PC-3 (cell line): Measurements from ENCODE around the gene CEACAM3. TPM values are rescaled to one million over a fixed set of nuclear protein-coding genes. Genes with fewer than 3 reads are reported as not detected.

Experiments used
- ATAC-seq: fragments of 200-7000 bp; cut with Tn5 transposase; 2 replicates; pipeline ENCODE4 v1.9.1; 2020; ENCODE audit warnings: mild to moderate bottlenecking, moderate library complexity
- BruUV-seq: library from RNA; stranded (reverse); fragments of 400-500 nt; replicated peaks from 2 replicates; lab custom pipeline; 2021; lab: Mats Ljungman, UMichigan
- CTCF ChIA-PET: fragments of 300-600 bp; sonication (Branson Sonifier 250); formaldehyde crosslinking; loops from one replicate; lab custom pipeline; 2022; ENCODE audit warnings: antibody characterized with exemption; lab: Charles Lee
- POLR2A ChIA-PET: fragments of 300-600 bp; sonication (Branson Sonifier 250); formaldehyde crosslinking; loops from one replicate; lab custom pipeline; 2022; ENCODE audit warnings: antibody characterized with exemption; ENCODE audit not compliant: unreplicated experiment; lab: Charles Lee
- DNase-seq: peaks from one replicate; pipeline ENCODE4 v3.0.0-alpha.2; 2015
- H2AFZ ChIP-seq: fragments of 300-600 bp; sonication (generic); 2 replicates; pipeline ENCODE4 v1.6.0; 2016; ENCODE audit warnings: antibody characterized with exemption, low read length
- H3F3A ChIP-seq: fragments of 300-600 bp; sonication (generic); one replicate; pipeline ENCODE4 v1.6.0; 2017; ENCODE audit warnings: antibody characterized with exemption, low read length, control low read depth, mild to moderate bottlenecking; ENCODE audit not compliant: unreplicated experiment
- H3K27ac ChIP-seq: fragments of 300-600 bp; sonication (generic); 2 replicates; pipeline ENCODE4 v1.5.1; 2016; ENCODE audit warnings: mild to moderate bottlenecking, low read length
- H3K27me3 ChIP-seq: fragments of 300-600 bp; sonication (generic); 2 replicates; pipeline ENCODE4 v1.6.1; 2016; ENCODE audit warnings: low read length, mixed read lengths
- H3K36me3 ChIP-seq: fragments of 300-600 bp; sonication (generic); 2 replicates; pipeline ENCODE4 v1.6.1; 2016; ENCODE audit warnings: low read depth, mixed run types, low read length, mixed read lengths
- H3K4me1 ChIP-seq: fragments of 300-600 bp; sonication (generic); 2 replicates; pipeline ENCODE4 v1.5.1; 2016; ENCODE audit warnings: low read length; ENCODE audit not compliant: insufficient read depth
- H3K4me2 ChIP-seq: fragments of 300-600 bp; sonication (generic); 2 replicates; pipeline ENCODE4 v1.6.0; 2016; ENCODE audit warnings: low read length
- H3K4me3 ChIP-seq: fragments of 300-600 bp; sonication (generic); 2 replicates; pipeline ENCODE4 v1.5.1; 2016; ENCODE audit warnings: mild to moderate bottlenecking, low read length, mixed read lengths
- H3K79me2 ChIP-seq: fragments of 300-600 bp; sonication (generic); 2 replicates; pipeline ENCODE4 v1.6.1; 2017; ENCODE audit warnings: low read length, mixed read lengths
- H3K9ac ChIP-seq: fragments of 300-600 bp; sonication (generic); 2 replicates; pipeline ENCODE4 v1.6.0; 2016; ENCODE audit warnings: mild to moderate bottlenecking, low read length
- H3K9me2 ChIP-seq: fragments of 300-600 bp; sonication (generic); replicated peaks from 2 replicates; pipeline ENCODE4 v1.6.1; 2016; ENCODE audit warnings: mixed run types, low read length, mixed read lengths
- H3K9me3 ChIP-seq: fragments of 300-600 bp; sonication (generic); 2 replicates; pipeline ENCODE4 v1.6.1; 2016; ENCODE audit warnings: low read length, mixed read lengths
- H4K20me1 ChIP-seq: fragments of 300-600 bp; sonication (generic); 2 replicates; pipeline ENCODE4 v1.6.1; 2016; ENCODE audit warnings: low read length, mixed read lengths
- EZH2 ChIP-seq: fragments of 300-600 bp; sonication (generic); IDR thresholded peaks from one replicate; pipeline ENCODE4 v1.6.1; 2017; ENCODE audit warnings: antibody characterized with exemption, mild to moderate bottlenecking, low read length; ENCODE audit not compliant: unreplicated experiment
- EZH2phosphoT487 ChIP-seq: fragments of 300-600 bp; sonication (generic); IDR thresholded peaks from 2 replicates; pipeline ENCODE4 v1.6.1; 2018; ENCODE audit warnings: mild to moderate bottlenecking, antibody characterized with exemption, low read length, borderline replicate concordance
- intact Hi-C: fragments of 100-400 bp; cut with micrococcal nuclease; formaldehyde crosslinking; loops from 2 replicates; pipeline ENCODE4 v1.9.0; 2023
- total RNA-seq: library from RNA; depleted of rRNA; stranded (reverse); fragments of >200 nt; gene quantifications from 2 replicates; pipeline ENCODE4 v1.2.3, GENCODE V29; 2014
- TF ChIP-seq, protein P1 (sequence below): fragments of 300-600 bp; sonication (generic); conservative IDR thresholded peaks from 2 replicates; pipeline ENCODE4 v1.5.1; 2017; ENCODE audit warnings: antibody characterized with exemption, low read depth, mild to moderate bottlenecking, low read length

Gene CEACAM3
- total RNA-seq, 1 experiment from 2014 or later, result not detected

DNA sequence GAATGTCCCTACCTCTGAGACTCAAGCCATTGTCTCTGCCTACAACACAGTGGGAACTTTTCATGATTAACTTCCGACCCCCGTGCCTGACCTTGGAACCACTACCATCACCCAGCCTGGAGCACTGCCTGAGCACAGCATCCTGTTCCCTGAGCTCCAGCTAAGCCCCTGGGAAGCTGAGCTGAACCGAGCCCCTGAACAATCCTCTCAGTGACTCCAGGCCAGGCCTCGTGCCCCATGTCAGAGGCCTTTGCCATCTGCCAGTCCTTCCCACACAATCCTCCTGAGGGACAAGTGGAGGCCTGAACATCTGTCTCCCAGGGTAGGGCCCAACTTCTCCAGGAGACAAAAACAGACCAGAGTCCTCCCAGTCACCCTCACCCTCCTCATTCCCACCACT, 17.5 kb downstream of the CEACAM3 start:
- no TSS peak for BruUV-seq
- Histone ChIP-seq H3K36me3 (no peaks in the 10 kb centered on the region), H3K27ac (no peak overlapping the region), H3K4me1 (no peaks in the 10 kb centered on the region), H3K27me3 (no peaks in the 10 kb centered on the region), H3K4me3 (no peak overlapping the region), H2AFZ (no peak overlapping the region), H3F3A (no peaks in the 10 kb centered on the region), H4K20me1 (no peaks in the 10 kb centered on the region), H3K9ac (no peak overlapping the region), H3K4me2 (no peak overlapping the region), H3K9me2 (no peaks in the 10 kb centered on the region), H3K79me2 (no peaks in the 10 kb centered on the region), H3K9me3 (no peaks in the 10 kb centered on the region)
- DNase-seq (no peak), ATAC-seq (no peak)
- intact Hi-C loops, result no loop called here
- TF ChIP-seq, protein P1, sequence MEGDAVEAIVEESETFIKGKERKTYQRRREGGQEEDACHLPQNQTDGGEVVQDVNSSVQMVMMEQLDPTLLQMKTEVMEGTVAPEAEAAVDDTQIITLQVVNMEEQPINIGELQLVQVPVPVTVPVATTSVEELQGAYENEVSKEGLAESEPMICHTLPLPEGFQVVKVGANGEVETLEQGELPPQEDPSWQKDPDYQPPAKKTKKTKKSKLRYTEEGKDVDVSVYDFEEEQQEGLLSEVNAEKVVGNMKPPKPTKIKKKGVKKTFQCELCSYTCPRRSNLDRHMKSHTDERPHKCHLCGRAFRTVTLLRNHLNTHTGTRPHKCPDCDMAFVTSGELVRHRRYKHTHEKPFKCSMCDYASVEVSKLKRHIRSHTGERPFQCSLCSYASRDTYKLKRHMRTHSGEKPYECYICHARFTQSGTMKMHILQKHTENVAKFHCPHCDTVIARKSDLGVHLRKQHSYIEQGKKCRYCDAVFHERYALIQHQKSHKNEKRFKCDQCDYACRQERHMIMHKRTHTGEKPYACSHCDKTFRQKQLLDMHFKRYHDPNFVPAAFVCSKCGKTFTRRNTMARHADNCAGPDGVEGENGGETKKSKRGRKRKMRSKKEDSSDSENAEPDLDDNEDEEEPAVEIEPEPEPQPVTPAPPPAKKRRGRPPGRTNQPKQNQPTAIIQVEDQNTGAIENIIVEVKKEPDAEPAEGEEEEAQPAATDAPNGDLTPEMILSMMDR, result no peak
- TF ChIP-seq EZH2phosphoT487 (no peak), EZH2 (no peak)
- POLR2A ChIA-PET, result no interaction called here
- CTCF ChIA-PET, result no interaction called here

- Histone ChIP-seq H3K4me3 (no peak overlapping the region), H3K4me1 (no peaks in the 10 kb centered on the region), H3K9ac (no peak overlapping the region), H3K4me2 (no peak overlapping the region), H3K9me2 (no peaks in the 10 kb centered on the region), H3K79me2 (no peaks in the 10 kb centered on the region), H2AFZ (no peak overlapping the region), H3K36me3 (no peaks in the 10 kb centered on the region), H3K27ac (no peak overlapping the region), H3K9me3 (no peaks in the 10 kb centered on the region), H3F3A (no peaks in the 10 kb centered on the region), H4K20me1 (no peaks in the 10 kb centered on the region), H3K27me3 (no peaks in the 10 kb centered on the region)
- intact Hi-C loops, result no loop called here
- ChIA-PET CTCF (no interaction called here), POLR2A (no interaction called here)
- ATAC-seq, result no peak
- BruUV-seq, result no TSS peak
- no peak for TF ChIP-seq EZH2
- no peak for DNase-seq
These were observed 18.9 kb downstream of the CEACAM3 start for GRCh38 chr19:41815301-41815700.

- Histone ChIP-seq H3F3A (no peaks in the 10 kb centered on the region), H3K4me1 (no peaks in the 10 kb centered on the region), H4K20me1 (no peaks in the 10 kb centered on the region), H3K9me3 (no peaks in the 10 kb centered on the region), H3K4me2 (no peak overlapping the region), H3K9ac (no peak overlapping the region), H3K27me3 (no peaks in the 10 kb centered on the region), H3K9me2 (no peaks in the 10 kb centered on the region), H3K4me3 (no peak overlapping the region), H2AFZ (no peak overlapping the region), H3K27ac (no peak overlapping the region), H3K79me2 (no peaks in the 10 kb centered on the region), H3K36me3 (no peaks in the 10 kb centered on the region)
- ATAC-seq (no peak), DNase-seq (no peak)
- no TSS peak for BruUV-seq
- ChIA-PET CTCF (no interaction called here), POLR2A (no interaction called here)
- no peak for TF ChIP-seq EZH2phosphoT487
- no peak for TF ChIP-seq EZH2
- TF ChIP-seq, protein P1, result no peak
- intact Hi-C loops, result no loop called here
These were observed 20.4 kb downstream of the CEACAM3 start for GRCh38 chr19:41816761-41817160.
